Left kidney (tissue), 2 donors: ENCODE results near the gene PPM1N. TPM values are rescaled to one million over a fixed set of nuclear protein-coding genes. Genes with fewer than 3 reads are reported as not detected.

Experiments
- DNase-seq: peaks from one replicate; pipeline ENCODE4 v3.0.0-alpha.2; 2013
- polyA plus RNA-seq: library from polyadenylated mRNA; unstranded; fragments of 120-200 nt; gene quantifications from one replicate; pipeline ENCODE4 v1.2.1, GENCODE V29; 2013; ENCODE audit not compliant: insufficient read length

PPM1N gene
- polyA plus RNA-seq, 1 donor, result 0.27 TPM

DNA sequence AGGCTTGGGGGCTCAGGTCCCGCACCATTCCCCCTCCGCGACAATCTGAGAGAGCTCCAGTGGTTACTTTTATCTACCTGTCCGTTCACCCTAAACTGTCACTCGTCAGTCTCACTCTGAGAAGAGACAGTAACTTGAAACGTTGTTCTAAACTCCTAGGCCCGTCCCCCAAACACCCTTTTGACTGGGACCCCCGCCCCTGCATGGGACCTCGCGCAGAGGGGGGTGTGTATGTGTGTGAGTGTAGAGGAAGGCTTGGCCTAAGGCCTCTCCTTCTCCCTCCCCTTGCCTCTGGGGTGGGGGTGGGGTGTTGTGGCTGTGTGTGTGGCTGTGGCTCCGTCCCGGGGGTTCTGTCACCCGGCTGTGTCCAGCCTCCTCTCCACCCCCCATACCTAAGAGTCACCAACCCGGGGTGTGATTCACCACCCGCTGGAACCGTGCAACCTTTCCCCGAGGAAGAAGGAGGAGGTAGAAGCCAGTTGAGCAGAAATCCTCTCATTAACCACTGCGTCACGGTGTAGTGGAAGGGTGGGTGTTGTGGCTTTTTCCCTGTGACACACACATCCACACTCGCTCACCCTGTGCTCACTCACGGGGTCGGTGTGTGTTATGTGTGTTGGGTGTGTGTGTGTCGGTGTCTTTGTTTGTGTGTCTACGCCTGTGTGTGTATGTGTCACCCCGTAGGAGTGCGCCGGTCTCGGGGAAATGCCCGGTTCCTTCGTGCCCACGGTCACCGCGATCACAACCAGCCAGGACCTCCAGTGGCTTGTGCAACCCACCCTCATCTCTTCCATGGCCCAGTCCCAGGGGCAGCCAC lies 28.1 kb upstream of the PPM1N start:
- no peak for DNase-seq

GRCh38 chr19:45470762-45471081 lies 27.5 kb upstream of the PPM1N start:
- DNase-seq, result no peak

- no peak for DNase-seq
Measured at GRCh38 chr19:45471111-45471930, 26.9 kb upstream of the PPM1N start.

DNA sequence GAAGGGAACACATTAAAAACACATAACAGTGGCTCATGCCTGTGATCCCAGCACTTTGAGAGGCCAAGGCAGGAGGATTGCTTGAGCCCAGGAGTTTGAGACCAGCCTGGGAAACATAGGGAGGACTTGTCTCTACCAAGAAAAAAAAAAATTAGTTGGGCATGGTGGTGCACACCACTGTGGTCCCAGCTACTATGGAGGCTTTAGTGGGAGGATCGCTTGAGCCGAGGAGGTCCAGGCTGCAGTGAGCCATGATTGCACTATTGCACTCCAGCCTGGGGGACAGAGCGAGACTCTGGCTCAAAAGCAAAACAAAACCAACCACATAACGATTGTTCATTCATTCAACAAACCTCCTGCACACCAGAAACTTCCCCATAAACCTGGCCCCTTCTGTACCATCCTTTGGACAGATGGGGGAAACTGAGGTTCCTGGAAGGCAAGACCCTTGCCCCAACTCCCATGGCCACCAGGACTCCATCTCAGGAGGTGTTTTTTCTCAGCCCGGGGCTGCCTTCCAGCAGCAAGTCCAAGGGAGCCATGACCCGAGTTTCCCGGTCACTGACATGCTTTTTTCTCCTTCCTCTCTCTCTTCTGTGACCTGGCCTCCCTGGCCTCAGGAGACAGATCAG lies 26.2 kb upstream of the PPM1N start:
- DNase-seq, result no peak

GRCh38 chr19:45472563-45473366 lies 25.5 kb upstream of the PPM1N start:
- no peak for DNase-seq

GRCh38 chr19:45473367-45473681 lies 24.9 kb upstream of the PPM1N start:
- DNase-seq, result no peak

- DNase-seq, result no peak
Measured at GRCh38 chr19:45473682-45474605, 24.3 kb upstream of the PPM1N start.

GRCh38 chr19:45474606-45475521 lies 23.4 kb upstream of the PPM1N start:
- no peak for DNase-seq

- no peak for DNase-seq
Measured at GRCh38 chr19:45475537-45476291, 22.5 kb upstream of the PPM1N start.

DNA sequence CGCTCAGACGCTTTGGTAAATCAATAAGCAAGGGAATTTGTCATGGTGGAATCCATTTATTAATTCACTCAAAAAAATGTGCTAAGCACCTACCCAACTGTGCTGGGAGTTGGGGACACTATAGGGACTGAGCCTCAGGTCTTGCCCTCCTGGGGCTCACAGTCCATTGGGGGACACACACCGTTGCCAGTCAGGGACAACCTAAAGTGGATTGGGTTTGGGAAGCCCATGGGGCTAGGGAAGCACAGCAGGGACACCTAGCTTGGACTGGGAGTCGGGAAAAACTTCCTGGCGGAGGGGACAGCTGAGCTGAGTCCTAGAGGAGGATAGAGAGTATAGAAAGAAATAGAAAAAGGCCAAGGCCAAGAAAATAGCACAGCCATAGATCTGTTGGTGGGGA lies 21.9 kb upstream of the PPM1N start:
- no peak for DNase-seq

DNA sequence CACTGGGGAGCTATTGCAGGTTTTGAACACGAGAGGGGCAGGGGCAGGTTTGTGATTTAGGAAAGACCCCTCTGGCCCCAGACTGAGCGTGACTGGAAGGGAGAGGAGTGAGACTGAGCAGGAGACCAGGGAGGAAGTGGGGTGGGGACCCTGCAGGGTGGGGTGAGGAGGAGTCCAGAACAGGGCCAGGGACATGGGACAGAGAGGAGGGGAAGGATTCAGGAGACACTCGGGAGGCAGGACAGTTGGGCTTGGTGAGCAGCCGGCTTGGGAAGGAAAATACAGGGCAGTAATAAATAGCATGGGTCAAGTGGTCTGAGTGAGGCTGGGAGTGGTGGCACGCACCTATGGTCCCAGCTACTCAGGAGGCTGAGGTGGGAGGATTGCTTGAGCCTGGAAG lies 21.1 kb upstream of the PPM1N start:
- no peak for DNase-seq

GRCh38 chr19:45477713-45478453 lies 20.4 kb upstream of the PPM1N start:
- DNase-seq, result no peak

DNA sequence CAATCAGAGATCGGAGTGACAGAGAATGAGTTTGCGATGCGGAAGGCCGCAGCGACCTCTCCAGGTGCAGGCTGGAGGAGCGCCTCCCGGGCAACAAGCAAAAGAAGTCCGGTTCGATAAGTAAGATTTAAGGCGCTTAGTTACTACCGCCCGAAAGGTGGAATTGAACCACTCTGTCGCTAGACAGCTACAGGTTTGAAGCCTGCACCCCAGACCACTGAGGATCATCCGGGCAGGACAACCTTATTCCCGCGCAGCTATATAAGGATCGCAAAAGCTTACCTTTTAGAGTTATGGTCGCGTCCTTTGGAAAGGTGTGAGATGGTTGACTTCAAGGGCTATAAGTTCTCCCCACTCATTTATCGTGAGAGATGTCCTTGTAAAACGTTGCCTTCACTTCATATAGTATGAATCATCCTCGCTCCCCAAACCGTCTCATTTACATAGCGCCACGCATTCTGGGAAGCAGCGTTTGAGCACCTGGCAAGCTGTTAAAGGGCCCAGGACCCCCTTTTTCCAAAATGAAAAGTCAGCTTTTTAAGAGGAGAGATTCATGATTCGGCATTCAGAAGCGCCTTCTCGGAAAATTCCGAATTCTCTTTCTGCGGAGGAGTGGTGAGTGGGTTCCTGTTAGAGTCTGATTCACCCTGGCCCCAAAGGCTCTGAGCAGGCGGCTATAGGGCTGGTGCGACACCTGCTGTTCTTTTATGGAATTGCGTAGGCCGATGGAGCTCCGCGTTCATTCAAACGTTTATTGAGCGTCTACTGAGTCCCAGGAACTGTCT lies 19.6 kb upstream of the PPM1N start:
- peak; percentile 89 for DNase-seq

- no peak for DNase-seq
Measured at GRCh38 chr19:45483033-45483432, 15.2 kb upstream of the PPM1N start.

DNA sequence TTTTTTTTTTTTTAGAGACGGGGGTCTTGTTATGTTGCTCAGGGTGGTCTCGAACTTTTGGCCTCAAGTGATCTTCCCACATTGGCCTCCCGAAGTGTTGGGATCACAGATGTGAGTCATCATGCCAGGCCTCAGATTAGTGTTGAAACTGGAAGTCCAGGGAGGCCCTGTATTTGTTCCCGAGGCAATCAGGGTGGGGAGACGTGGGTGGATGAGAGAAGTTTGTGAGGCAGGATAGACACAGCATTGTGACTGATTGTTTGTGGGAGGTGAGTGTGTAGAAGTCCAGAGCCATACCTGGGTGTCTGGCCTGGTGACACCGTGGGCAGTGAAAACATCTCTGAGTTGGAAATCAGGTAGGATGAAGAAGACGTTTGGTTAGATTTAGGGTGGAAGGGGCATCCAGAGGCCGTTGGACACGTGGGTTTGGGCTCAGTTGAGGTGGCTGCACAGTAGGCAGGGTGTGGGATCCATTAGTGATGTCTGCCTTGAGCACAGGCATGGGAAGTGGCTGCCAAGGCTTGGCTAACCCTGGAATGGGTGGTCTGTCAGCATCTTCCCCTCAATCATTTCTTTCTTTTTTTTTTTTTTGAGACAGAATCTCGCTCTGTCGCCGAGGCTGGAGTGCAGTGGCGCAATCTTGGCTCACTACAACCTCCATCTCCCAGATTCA lies 13.8 kb upstream of the PPM1N start:
- no peak for DNase-seq

- peak; percentile 92 for DNase-seq
Measured at GRCh38 chr19:45485305-45486077, 12.8 kb upstream of the PPM1N start.
